ENCODE measurements around the gene DUSP6. TPM values are rescaled to one million over a fixed set of nuclear protein-coding genes. Genes with fewer than 3 reads are reported as not detected.

The DUSP6 gene
- total and polyA plus RNA-seq, 2 donors (not counting 1 experiment from before 2014, with no cell fraction given) = 7.0 to 50.0 TPM

DNA sequence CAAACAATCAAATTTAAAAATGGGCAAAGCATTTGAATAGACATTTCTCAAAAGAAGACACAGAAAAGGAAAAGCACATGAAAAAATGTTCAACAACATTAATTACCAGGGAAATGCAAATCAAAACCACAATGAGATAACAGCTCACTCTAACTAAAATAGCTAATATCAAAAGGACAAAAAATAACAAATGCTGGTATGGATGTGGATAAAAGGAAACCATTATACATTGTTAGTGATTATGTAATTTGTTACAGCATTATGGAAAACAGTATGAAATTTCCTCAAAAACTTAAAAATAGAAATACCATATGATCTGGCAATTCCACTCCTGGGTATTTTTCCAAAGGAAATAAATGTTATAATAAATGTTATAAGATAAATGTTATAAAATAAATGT is 52.9 kb downstream of the DUSP6 start:
- Histone ChIP-seq H3K4me2 (ENCODE audit: extremely low read depth, insufficient read depth, low read length) (no peak overlapping the region), H3K36me3 (ENCODE audit: control insufficient read depth, insufficient read depth, low read length) (no peaks in the 10 kb centered on the region), H3K4me1 (ENCODE audit: control insufficient read depth, extremely low read depth, insufficient read depth, low read length) (no peaks in the 10 kb centered on the region), H3K27me3 (ENCODE audit: control insufficient read depth, insufficient read depth, low read length) (no peaks in the 10 kb centered on the region), H3K79me2 (ENCODE audit: control insufficient read depth, insufficient read depth, low read length) (no peaks in the 10 kb centered on the region), H4K20me1 (ENCODE audit: control insufficient read depth, extremely low read depth, insufficient read depth, low read length) (no peaks in the 10 kb centered on the region), H3K27ac (ENCODE audit: insufficient read depth, low read length) (no peak overlapping the region), H2AFZ (ENCODE audit: low read length) (no peak overlapping the region), H3K9ac (ENCODE audit: insufficient read depth, low read length) (no peak overlapping the region), H3K9me3 (ENCODE audit: control insufficient read depth, insufficient read depth, low read depth, low read length) (no peaks in the 10 kb centered on the region), H3K4me3 (replicated peaks in 1 of 4; ENCODE audit: control extremely low read depth in 1 of 4, insufficient read depth in 1 of 4, low read depth in 3 of 4, low read length in 4 of 4) (no peak overlapping the region)
- TF ChIP-seq CTCF (conservative IDR thresholded peaks at IDR 0.05 in 1 of 2, IDR thresholded peaks at IDR 0.05 in 1 of 2; ENCODE audit: low read depth in 1 of 2, low read length in 2 of 2) = no peak
- no peak for TF ChIP-seq EZH2 (IDR thresholded peaks at IDR 0.05; ENCODE audit: low read length, missing control alignments)
- no peak for DNase-seq (ENCODE audit: low read depth in 2 of 2)

Other genes starting within 250 kb of the DUSP6 start
- gene GALNT4, start 172.3 kb upstream of the DUSP6 start, total RNA-seq = 10.8 and 16.0 TPM in 2 replicates
- 7.0 and 9.1 TPM in 2 replicates for gene GALNT4, start 172.3 kb upstream of the DUSP6 start, polyA plus RNA-seq
- 16.7 and 18.0 TPM in 2 replicates for gene POC1B, start 173.5 kb upstream of the DUSP6 start, total RNA-seq
- gene POC1B, start 173.5 kb upstream of the DUSP6 start, polyA plus RNA-seq = 9.7 and 10.2 TPM in 2 replicates